Breast epithelium (tissue), 4 donors: ENCODE data around the gene CA10. TPM values are rescaled to one million over a fixed set of nuclear protein-coding genes. Genes with fewer than 3 reads are reported as not detected.

ENCODE experiments used
- DNase-seq, 2 donors: peaks; one replicate each; pipeline ENCODE4 v3.0.0-alpha.2; 2019; ENCODE audit warnings: low spot score in 2 of 2
- H3K27ac ChIP-seq, 2 donors: fragments of 200-600 bp; sonication (generic) in 1 of 2; one replicate each; pipeline ENCODE4 v1.5.1; 2016 to 2019; ENCODE audit warnings: mild to moderate bottlenecking in 1 of 2
- H3K27me3 ChIP-seq, 2 donors: fragments of 200-600 bp; sonication (generic) in 1 of 2; one replicate each; pipeline versions ENCODE4 v1.5.1 to v1.6.0; 2017 to 2019; ENCODE audit warnings: control low read depth in 1 of 2, mild to moderate bottlenecking in 1 of 2
- H3K36me3 ChIP-seq: fragments of 200-600 bp; one replicate; pipeline ENCODE4 v1.5.1; 2019
- H3K4me1 ChIP-seq, 2 donors: fragments of 200-600 bp; sonication (generic); one replicate each; pipeline ENCODE4 v1.5.1; 2016 to 2019; ENCODE audit warnings: control low read depth in 1 of 2
- H3K4me3 ChIP-seq, 3 donors: fragments of 200-600 bp; sonication (generic); 1 replicate in 2 of 3; 2 replicates in 1 of 3; pipeline ENCODE4 v1.5.1; 2016 to 2019; ENCODE audit warnings: mild to moderate bottlenecking in 3 of 3, moderate library complexity in 2 of 3
- H3K9me3 ChIP-seq, 2 donors: fragments of 200-600 bp; sonication (generic) in 1 of 2; one replicate each; pipeline ENCODE4 v1.5.1; 2016 to 2019; ENCODE audit warnings: control low read depth in 1 of 2
- POLR2A ChIP-seq: fragments of 450-650 bp; IDR thresholded peaks from one replicate; pipeline ENCODE4 v1.6.1; 2016; ENCODE audit warnings: antibody characterized with exemption, mild to moderate bottlenecking, moderate library complexity
- POLR2AphosphoS5 ChIP-seq, 3 donors: sonication (generic); formaldehyde crosslinking; IDR thresholded peaks; one replicate each; pipeline ENCODE4 v1.6.1; 2017; ENCODE audit warnings: antibody characterized with exemption in 3 of 3
- intact Hi-C: fragments of 100-400 bp; cut with DNase I; formaldehyde crosslinking; loops from one replicate; pipeline ENCODE4 v1.15.1; 2023; ENCODE audit warnings: low total_unique reads
- total RNA-seq, 3 donors: library from RNA; depleted of rRNA; stranded (reverse); fragments of >200 nt; gene quantifications; one replicate each; pipeline ENCODE4 v1.1.0, GENCODE V29; 2016
- TF ChIP-seq, protein P1 (sequence below), 3 donors: fragments of 450-650 bp; IDR thresholded peaks; one replicate each; pipeline ENCODE4 v1.5.1; 2016 to 2017; ENCODE audit warnings: antibody characterized with exemption in 3 of 3, mild to moderate bottlenecking in 3 of 3, moderate library complexity in 3 of 3

Gene CA10
- total RNA-seq, 3 donors from 2014 or later: not detected

DNA sequence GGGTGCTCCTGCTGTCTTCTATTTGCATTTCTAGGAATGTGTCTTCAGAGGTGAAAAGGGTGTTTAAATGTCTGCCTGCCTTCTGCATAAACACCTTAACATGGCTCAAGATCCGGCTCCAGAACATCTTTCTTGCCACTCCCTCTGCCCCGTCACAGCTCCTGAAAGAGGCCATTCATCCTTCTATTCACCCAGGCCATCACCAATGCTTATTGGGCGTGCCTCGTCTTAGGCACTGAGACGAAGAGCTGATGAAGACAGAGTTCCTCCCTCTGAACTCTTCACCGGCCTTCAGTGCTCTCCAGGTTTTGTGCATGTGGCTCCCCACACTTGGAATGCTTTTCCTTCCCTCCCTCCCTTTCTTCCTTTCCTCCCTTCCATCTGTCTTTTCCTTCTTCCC is 511.4 kb downstream of the CA10 start:
- Histone ChIP-seq H3K27ac (no peak overlapping the region), H3K4me3 (no peak overlapping the region), H3K9me3 (no peaks in the 10 kb centered on the region), H3K27me3 (peaks cover 0 to 3% of the 10 kb centered on the region in 2 donors), H3K36me3 (no peaks in the 10 kb centered on the region), H3K4me1 (no peaks in the 10 kb centered on the region)
- intact Hi-C loops: no loop called here
- TF ChIP-seq, protein P1, sequence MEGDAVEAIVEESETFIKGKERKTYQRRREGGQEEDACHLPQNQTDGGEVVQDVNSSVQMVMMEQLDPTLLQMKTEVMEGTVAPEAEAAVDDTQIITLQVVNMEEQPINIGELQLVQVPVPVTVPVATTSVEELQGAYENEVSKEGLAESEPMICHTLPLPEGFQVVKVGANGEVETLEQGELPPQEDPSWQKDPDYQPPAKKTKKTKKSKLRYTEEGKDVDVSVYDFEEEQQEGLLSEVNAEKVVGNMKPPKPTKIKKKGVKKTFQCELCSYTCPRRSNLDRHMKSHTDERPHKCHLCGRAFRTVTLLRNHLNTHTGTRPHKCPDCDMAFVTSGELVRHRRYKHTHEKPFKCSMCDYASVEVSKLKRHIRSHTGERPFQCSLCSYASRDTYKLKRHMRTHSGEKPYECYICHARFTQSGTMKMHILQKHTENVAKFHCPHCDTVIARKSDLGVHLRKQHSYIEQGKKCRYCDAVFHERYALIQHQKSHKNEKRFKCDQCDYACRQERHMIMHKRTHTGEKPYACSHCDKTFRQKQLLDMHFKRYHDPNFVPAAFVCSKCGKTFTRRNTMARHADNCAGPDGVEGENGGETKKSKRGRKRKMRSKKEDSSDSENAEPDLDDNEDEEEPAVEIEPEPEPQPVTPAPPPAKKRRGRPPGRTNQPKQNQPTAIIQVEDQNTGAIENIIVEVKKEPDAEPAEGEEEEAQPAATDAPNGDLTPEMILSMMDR (IDR thresholded peaks at IDR 0.05): no peak
- no peak for TF ChIP-seq POLR2AphosphoS5 (IDR thresholded peaks at IDR 0.05)
- no peak for TF ChIP-seq POLR2A
- no peak for DNase-seq

DNA sequence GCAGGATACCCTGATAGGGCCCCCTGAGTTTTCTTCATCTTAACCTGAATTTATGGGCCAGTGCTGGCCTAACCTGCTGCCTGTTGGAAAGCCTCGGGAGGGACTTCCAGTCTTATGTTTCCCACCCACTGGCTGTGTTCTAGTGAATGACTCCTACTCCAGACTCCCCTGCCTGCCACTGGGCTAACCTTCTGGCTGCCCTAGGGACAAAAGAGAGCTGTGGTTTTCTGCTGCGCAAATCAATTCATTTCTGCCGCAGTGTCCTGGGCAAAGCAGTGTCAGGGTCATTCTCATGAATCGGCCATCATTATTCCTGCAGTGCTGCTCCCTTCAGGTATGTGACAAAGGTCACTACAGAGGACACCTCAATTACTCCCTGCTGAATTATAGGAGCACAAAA is 512.0 kb downstream of the CA10 start:
- intact Hi-C loops: no loop called here
- H3K4me3 ChIP-seq: no peak overlapping the region
- H3K27me3 ChIP-seq: peaks cover 0 to 3% of the 10 kb centered on the region in 2 donors
- no peaks in the 10 kb centered on the region for H3K4me1 ChIP-seq
- no peak for DNase-seq
- no peak overlapping the region for H3K27ac ChIP-seq
- TF ChIP-seq POLR2A: no peak
- TF ChIP-seq POLR2AphosphoS5 (IDR thresholded peaks at IDR 0.05): no peak
- TF ChIP-seq, protein P1 (IDR thresholded peaks at IDR 0.05): no peak
- H3K36me3 ChIP-seq: no peaks in the 10 kb centered on the region
- H3K9me3 ChIP-seq: no peaks in the 10 kb centered on the region

DNA sequence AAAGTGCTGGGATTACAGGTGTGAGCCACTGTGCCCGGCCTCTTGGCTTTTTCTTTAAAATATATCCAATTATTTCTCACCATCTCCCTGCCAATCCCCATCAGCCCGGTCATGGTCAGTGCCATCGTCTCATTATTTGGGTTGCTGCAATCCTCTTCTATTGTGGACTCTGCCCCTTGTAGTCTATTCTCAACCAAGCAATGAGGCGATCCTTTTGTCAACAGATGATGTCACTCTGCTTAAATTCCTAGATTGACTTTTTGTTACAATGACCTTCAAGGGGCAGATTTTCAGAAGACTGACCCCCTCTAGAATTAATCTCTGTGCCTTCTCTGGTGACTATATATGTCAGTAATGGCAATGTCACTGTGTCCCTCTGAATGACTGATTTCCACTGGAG is 513.5 kb downstream of the CA10 start:
- TF ChIP-seq POLR2A: no peak
- TF ChIP-seq, protein P1 (IDR thresholded peaks at IDR 0.05): no peak
- TF ChIP-seq POLR2AphosphoS5 (IDR thresholded peaks at IDR 0.05): no peak
- DNase-seq: no peak
- H3K36me3 ChIP-seq: no peaks in the 10 kb centered on the region

DNA sequence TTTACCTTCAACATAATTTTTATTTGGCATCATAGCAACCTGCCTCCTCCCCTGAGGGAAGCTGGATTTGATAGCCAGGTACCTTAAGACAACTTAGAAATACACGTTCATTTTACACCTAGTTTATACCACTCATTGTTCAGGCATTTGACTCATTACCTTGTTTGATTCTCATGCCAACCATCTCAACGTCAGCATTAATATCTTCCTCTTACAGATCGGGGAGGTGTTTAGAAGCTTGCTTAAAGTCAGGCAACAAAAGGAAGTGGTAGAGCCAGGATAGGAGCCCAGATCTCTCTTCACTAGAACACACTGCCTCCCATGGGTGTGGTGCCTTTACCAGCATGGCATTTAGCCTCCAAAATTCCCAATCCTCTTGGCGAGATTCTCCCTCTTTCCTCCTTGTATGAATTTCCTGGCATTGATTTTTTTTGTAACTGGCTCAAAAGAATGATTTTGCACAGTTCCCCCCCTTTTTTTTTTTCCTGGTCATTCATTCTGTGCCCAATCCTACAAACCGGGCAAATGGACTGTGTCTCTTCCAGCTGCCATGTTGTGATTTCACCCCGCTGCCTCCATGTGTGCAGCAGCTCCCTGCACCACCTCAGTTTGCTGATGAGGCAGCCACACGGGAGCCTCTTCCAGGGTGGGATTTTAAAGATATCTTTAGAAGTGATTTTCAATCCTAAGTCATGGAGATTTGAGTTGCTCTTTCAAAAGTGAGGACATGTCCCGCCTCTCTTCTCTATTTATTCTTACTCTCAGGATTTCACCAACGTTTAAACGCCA is 514.6 kb downstream of the CA10 start:
- Histone ChIP-seq H3K36me3 (no peaks in the 10 kb centered on the region), H3K27ac (no peak overlapping the region), H3K9me3 (no peaks in the 10 kb centered on the region), H3K27me3 (peaks cover 0 to 3% of the 10 kb centered on the region in 2 donors), H3K4me3 (no peak overlapping the region), H3K4me1 (no peaks in the 10 kb centered on the region)
- DNase-seq: no peak
- intact Hi-C loops: no loop called here
- TF ChIP-seq POLR2AphosphoS5 (IDR thresholded peaks at IDR 0.05) (no peak), POLR2A (no peak)
- TF ChIP-seq, protein P1 (IDR thresholded peaks at IDR 0.05): no peak

More for the DNA sequence above, 513.5 kb downstream of the CA10 start:
- no peaks in the 10 kb centered on the region for H3K9me3 ChIP-seq
- H3K4me3 ChIP-seq: no peak overlapping the region
- H3K27ac ChIP-seq: no peak overlapping the region
- H3K27me3 ChIP-seq: peaks cover 0 to 3% of the 10 kb centered on the region in 2 donors
- intact Hi-C loops: no loop called here
- H3K4me1 ChIP-seq: no peaks in the 10 kb centered on the region

DNA sequence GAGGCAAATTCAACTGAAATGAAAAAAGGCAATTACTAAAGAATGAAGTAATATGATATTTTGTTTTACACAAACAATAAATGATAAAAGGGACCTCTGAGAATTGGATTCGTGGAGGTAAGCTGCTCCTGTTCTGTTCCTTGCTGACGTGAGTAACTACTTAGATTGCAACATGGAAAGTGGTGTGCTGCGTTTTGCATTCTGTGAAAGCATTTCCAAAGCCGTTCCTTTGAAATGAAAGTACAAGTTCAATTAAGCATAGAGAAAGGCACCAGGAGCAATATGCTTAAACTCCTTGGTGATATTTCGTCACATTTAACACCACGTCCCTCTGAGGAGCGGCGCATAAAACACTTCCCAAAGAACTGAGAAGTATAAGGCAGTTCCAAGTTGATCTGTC is 516.5 kb downstream of the CA10 start:
- DNase-seq: no peak
- H3K9me3 ChIP-seq: no peaks in the 10 kb centered on the region
- TF ChIP-seq POLR2A: no peak
- no peak for TF ChIP-seq POLR2AphosphoS5 (IDR thresholded peaks at IDR 0.05)
- TF ChIP-seq, protein P1 (IDR thresholded peaks at IDR 0.05): no peak
- no peak overlapping the region for H3K4me3 ChIP-seq
- no peak overlapping the region for H3K27ac ChIP-seq
- H3K27me3 ChIP-seq: peaks cover 0 to 3% of the 10 kb centered on the region in 2 donors
- H3K4me1 ChIP-seq: no peaks in the 10 kb centered on the region
- no peaks in the 10 kb centered on the region for H3K36me3 ChIP-seq
- intact Hi-C loops: no loop called here
